ENCODE results near the gene DDX24. TPM values are rescaled to one million over a fixed set of nuclear protein-coding genes. Genes with fewer than 3 reads are reported as not detected.

The DDX24 gene
- total and polyA plus RNA-seq, 7 experiments from 2014 or later = 190 to 438 (median 320) TPM

DNA sequence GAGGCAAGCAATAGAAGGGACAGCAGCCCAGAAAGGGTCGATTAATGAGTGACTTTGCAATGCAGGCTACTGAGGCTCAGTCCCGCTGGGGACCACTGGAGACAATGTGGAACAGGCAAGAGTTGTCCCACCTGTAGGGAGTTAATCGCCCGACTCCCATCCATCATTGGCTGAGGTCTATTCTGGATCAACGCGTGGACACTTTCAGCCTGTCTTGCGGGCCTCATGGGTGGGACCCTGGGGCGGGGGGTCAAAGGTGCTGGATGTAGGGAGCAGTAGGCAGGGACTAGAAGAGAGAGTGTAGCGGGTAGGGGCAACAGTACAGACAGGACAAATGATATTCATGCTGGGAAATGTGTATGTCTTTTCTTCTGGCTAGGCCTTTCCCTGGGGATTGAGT is 42.3 kb upstream of the DDX24 start:
- DNase-seq = no peak
- ChIA-PET CTCF (no interaction called here), POLR2A (no interaction called here)
- Histone ChIP-seq H3K9me3 (ENCODE audit: control insufficient read depth in 2 of 3, low read length in 3 of 3) (peaks cover 0 to 24% (median 5%) of the 10 kb centered on the region in 3 experiments), H3K27ac (ENCODE audit: low read depth, low read length) (no peak overlapping the region), H3K4me1 (ENCODE audit: control insufficient read depth in 2 of 2, insufficient read depth in 2 of 2, low read length in 2 of 2) (peaks cover 0 to 4% of the 10 kb centered on the region in 2 donors), H3K27me3 (ENCODE audit: control insufficient read depth in 2 of 2, insufficient read depth in 2 of 2, low read length in 2 of 2) (no peaks in the 10 kb centered on the region), H3K4me3 (ENCODE audit: low read length) (no peak overlapping the region), H3K36me3 (ENCODE audit: control insufficient read depth in 2 of 3, insufficient read depth in 3 of 3, low read length in 3 of 3) (no peaks in the 10 kb centered on the region)
- Mint-ChIP-seq H3K4me3 (no peak overlapping the region), H3K9me3 (peaks cover 5 to 42% (median 23%) of the 10 kb centered on the region in 11 donors), H3K36me3 (peaks cover 0 to 17% (median 10%) of the 10 kb centered on the region in 5 donors), H3K4me1 (peaks cover 0 to 6% (median 0%) of the 10 kb centered on the region in 7 donors), H3K27ac (no peak overlapping the region), H3K27me3 (peaks cover 6 to 14% (median 9%) of the 10 kb centered on the region in 5 donors)
- intact Hi-C loops (cut with micrococcal nuclease) = no loop called here
- ATAC-seq = no peak

DNA sequence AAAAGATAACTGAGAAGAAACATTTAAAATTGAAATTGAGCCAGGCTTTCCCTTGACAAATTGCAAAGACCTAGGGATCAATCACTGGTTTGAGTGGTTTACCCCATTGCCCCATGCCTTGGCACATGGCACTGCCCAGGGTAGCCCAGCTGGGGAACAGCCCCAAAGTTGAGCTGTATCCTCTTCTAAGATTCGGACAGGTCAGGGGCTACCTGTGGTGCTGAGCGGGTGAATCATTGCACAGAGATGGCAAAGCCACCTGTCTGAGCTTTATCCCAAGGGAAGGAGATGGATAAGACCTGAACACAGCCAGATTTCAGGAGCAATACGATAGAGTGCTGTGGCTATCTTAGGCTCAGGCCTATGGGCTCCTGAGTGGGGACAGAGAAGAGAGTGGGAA is 41.4 kb upstream of the DDX24 start:
- no peak overlapping the region for H3K4me3 ChIP-seq (ENCODE audit: low read length)
- intact Hi-C loops (cut with micrococcal nuclease) = no loop called here
- peaks cover 0 to 4% (median 0%) of the 10 kb centered on the region in 7 donors for H3K4me1 Mint-ChIP-seq
- DNase-seq (peak in 1 of 9 donors; percentile 8), ATAC-seq (no peak)
- H3K27me3 ChIP-seq (ENCODE audit: control insufficient read depth in 2 of 2, insufficient read depth in 2 of 2, low read length in 2 of 2) = no peaks in the 10 kb centered on the region
- ChIA-PET POLR2A (no interaction called here), CTCF (interaction anchor here (1.3 kb wide), 1 partner anchor 10 kb away, joined by 3 read pairs; no protein-coding TSS in a partner anchor)
- H3K9me3 Mint-ChIP-seq = peaks cover 5 to 42% (median 23%) of the 10 kb centered on the region in 11 donors
- H3K36me3 Mint-ChIP-seq = peaks cover 0 to 17% (median 10%) of the 10 kb centered on the region in 5 donors
- no peak overlapping the region for H3K27ac ChIP-seq (ENCODE audit: low read depth, low read length)
- H3K27ac Mint-ChIP-seq = no peak overlapping the region
- no peaks in the 10 kb centered on the region for H3K36me3 ChIP-seq (ENCODE audit: control insufficient read depth in 2 of 3, insufficient read depth in 3 of 3, low read length in 3 of 3)
- H3K27me3 Mint-ChIP-seq = peaks cover 9 to 19% (median 15%) of the 10 kb centered on the region in 5 donors
- H3K4me3 Mint-ChIP-seq = no peak overlapping the region
- no peaks in the 10 kb centered on the region for H3K4me1 ChIP-seq (ENCODE audit: control insufficient read depth in 2 of 2, insufficient read depth in 2 of 2, low read length in 2 of 2)
- H3K9me3 ChIP-seq (ENCODE audit: control insufficient read depth in 2 of 3, low read length in 3 of 3) = peaks cover 0 to 24% (median 5%) of the 10 kb centered on the region in 3 experiments

DNA sequence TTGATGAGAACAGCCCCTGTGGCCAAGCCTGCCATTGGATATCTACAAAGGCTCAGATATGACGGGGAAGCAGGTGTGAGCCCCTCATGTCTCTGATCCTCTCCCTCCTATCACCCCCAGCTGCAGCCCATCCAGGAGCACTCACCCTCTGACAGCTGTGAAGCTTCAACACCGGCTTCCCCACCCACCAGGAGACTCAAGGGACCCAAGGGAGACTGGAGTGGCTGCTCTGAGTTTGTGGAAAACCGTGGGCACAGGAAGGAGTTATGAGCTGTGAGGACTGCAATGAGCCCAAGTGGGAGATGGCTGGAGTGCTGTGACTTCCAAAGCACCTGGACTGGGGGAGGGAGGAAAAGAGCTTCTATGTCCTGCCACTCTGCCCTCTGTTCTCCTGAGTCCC is 40.5 kb upstream of the DDX24 start:
- Histone ChIP-seq H3K27me3 (ENCODE audit: control insufficient read depth in 2 of 2, insufficient read depth in 2 of 2, low read length in 2 of 2) (no peaks in the 10 kb centered on the region), H3K4me1 (ENCODE audit: control insufficient read depth in 2 of 2, insufficient read depth in 2 of 2, low read length in 2 of 2) (no peaks in the 10 kb centered on the region), H3K9me3 (ENCODE audit: control insufficient read depth in 2 of 3, low read length in 3 of 3) (peaks cover 0 to 24% (median 5%) of the 10 kb centered on the region in 3 experiments), H3K36me3 (ENCODE audit: control insufficient read depth in 2 of 3, insufficient read depth in 3 of 3, low read length in 3 of 3) (no peaks in the 10 kb centered on the region), H3K4me3 (ENCODE audit: low read length) (no peak overlapping the region), H3K27ac (ENCODE audit: low read depth, low read length) (no peak overlapping the region)
- DNase-seq (peak in 1 of 9 donors; percentile 12), ATAC-seq (no peak)
- CTCF ChIA-PET = interaction anchor here (1.3 kb wide), 1 partner anchor 11 kb away, joined by 3 read pairs; no protein-coding TSS in a partner anchor
- peaks cover 0 to 17% (median 10%) of the 10 kb centered on the region in 5 donors for H3K36me3 Mint-ChIP-seq
- intact Hi-C loops (cut with micrococcal nuclease) = no loop called here
- H3K4me3 Mint-ChIP-seq = no peak overlapping the region
- H3K27me3 Mint-ChIP-seq = peaks cover 17 to 27% (median 20%) of the 10 kb centered on the region in 5 donors
- H3K27ac Mint-ChIP-seq = no peak overlapping the region
- POLR2A ChIA-PET = no interaction called here
- peaks cover 0 to 4% (median 0%) of the 10 kb centered on the region in 7 donors for H3K4me1 Mint-ChIP-seq
- H3K9me3 Mint-ChIP-seq = peaks cover 5 to 42% (median 23%) of the 10 kb centered on the region in 11 donors

DNA sequence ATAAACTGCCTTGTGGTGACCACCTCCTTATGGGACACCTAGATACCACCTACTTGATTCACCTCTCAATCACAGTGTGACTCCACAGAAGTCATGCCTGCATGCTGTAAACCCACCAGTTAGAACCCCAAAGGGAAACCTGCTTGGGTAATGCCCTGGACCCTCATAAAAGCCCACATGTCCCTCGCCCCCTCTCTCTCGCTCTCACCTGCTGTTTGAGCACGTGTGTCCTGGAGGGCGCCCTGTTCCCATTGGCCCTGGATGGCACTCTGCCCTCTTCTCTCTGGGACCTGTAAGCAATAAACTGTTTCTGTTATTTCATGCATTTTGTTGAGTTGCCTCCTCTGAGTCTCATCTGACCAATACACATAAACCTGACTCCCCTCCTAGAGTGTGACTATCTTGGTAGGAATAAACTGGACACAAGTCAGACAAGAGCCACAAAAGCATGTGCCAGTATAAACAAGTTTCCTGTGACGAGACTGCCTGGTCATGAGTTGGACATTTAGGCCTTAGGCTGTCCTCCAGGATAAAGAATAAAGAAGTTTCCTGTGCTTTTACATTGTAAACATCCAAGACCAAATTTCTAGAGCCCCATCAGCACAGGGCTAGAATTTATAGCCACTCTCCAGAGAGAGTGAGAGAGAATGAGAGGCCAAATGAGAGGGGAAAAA is 39.8 kb upstream of the DDX24 start:
- Histone ChIP-seq H3K36me3 (ENCODE audit: control insufficient read depth in 2 of 3, insufficient read depth in 3 of 3, low read length in 3 of 3) (no peaks in the 10 kb centered on the region), H3K27me3 (ENCODE audit: control insufficient read depth in 2 of 2, insufficient read depth in 2 of 2, low read length in 2 of 2) (no peaks in the 10 kb centered on the region), H3K9me3 (ENCODE audit: control insufficient read depth in 2 of 3, low read length in 3 of 3) (peaks cover 0 to 24% (median 5%) of the 10 kb centered on the region in 3 experiments), H3K4me3 (ENCODE audit: low read length) (no peak overlapping the region), H3K27ac (ENCODE audit: low read depth, low read length) (no peak overlapping the region), H3K4me1 (ENCODE audit: control insufficient read depth in 2 of 2, insufficient read depth in 2 of 2, low read length in 2 of 2) (no peaks in the 10 kb centered on the region)
- intact Hi-C loops (cut with micrococcal nuclease) = no loop called here
- ATAC-seq (no peak), DNase-seq (no peak)
- Mint-ChIP-seq H3K4me3 (no peak overlapping the region), H3K27ac (no peak overlapping the region), H3K4me1 (peaks cover 0 to 4% (median 0%) of the 10 kb centered on the region in 7 donors), H3K27me3 (peaks cover 18 to 33% (median 24%) of the 10 kb centered on the region in 5 donors), H3K36me3 (peaks cover 0 to 17% (median 10%) of the 10 kb centered on the region in 5 donors), H3K9me3 (peaks cover 5 to 42% (median 23%) of the 10 kb centered on the region in 11 donors)
- ChIA-PET CTCF (no interaction called here), POLR2A (no interaction called here)

DNA sequence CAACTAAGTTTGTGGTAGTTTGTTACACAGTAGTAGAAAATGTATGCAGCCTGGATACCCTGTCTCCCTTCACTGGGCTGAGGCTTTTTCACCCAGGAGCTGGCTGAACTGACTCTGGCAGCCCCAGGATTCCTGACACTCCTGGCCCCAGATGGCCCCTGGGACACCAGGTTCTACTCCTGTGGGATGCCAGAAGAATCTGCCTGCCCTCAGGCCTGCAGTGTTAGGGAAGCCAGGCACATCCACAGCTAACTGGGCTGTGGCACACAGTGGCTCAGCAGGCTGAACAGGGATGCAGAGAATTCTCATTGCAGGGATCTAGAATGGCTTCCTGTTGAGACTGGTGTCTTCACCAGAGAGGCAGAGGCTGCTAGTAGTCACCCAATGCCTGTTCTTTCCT is 38.1 kb upstream of the DDX24 start:
- Histone ChIP-seq H3K36me3 (ENCODE audit: control insufficient read depth in 2 of 3, insufficient read depth in 3 of 3, low read length in 3 of 3) (no peaks in the 10 kb centered on the region), H3K9me3 (ENCODE audit: control insufficient read depth in 2 of 3, low read length in 3 of 3) (peaks cover 0 to 24% (median 5%) of the 10 kb centered on the region in 3 experiments), H3K27me3 (ENCODE audit: control insufficient read depth in 2 of 2, insufficient read depth in 2 of 2, low read length in 2 of 2) (no peaks in the 10 kb centered on the region), H3K4me3 (ENCODE audit: low read length) (no peak overlapping the region), H3K27ac (ENCODE audit: low read depth, low read length) (no peak overlapping the region), H3K4me1 (ENCODE audit: control insufficient read depth in 2 of 2, insufficient read depth in 2 of 2, low read length in 2 of 2) (no peaks in the 10 kb centered on the region)
- CTCF ChIA-PET = no interaction called here
- Mint-ChIP-seq H3K36me3 (peaks cover 0 to 17% (median 10%) of the 10 kb centered on the region in 5 donors), H3K27ac (no peak overlapping the region), H3K4me1 (peaks cover 0 to 20% (median 0%) of the 10 kb centered on the region in 7 donors), H3K4me3 (no peak overlapping the region), H3K27me3 (peaks cover 21 to 38% (median 29%) of the 10 kb centered on the region in 5 donors), H3K9me3 (peaks cover 5 to 42% (median 23%) of the 10 kb centered on the region in 11 donors)
- POLR2A ChIA-PET = no interaction called here
- DNase-seq (no peak), ATAC-seq (no peak)
- intact Hi-C loops (cut with micrococcal nuclease) = no loop called here

DNA sequence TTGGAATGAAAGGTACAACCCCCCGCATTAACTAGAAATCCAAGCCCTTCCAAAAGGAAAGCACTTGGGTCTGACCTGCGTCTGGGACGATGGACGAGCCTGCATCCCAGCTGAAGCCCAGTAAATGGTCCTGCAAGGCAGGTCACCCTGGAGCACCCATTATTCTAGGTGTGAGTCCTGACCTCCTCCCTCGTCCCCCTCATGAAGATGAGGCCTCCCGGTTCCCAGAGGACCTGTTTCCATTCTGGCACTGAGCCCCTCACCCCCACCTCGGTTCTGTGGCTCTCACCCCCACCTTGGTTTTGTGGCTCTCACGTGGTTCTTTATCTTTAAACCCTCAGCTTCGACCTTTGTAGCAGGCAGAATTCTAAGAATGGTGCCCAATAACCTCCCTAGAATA is 36.9 kb upstream of the DDX24 start:
- Mint-ChIP-seq H3K27me3 (peaks cover 21 to 38% (median 29%) of the 10 kb centered on the region in 5 donors), H3K4me1 (peaks cover 0 to 26% (median 0%) of the 10 kb centered on the region in 7 donors), H3K27ac (no peak overlapping the region), H3K36me3 (peaks cover 0 to 17% (median 10%) of the 10 kb centered on the region in 5 donors), H3K4me3 (no peak overlapping the region), H3K9me3 (peaks cover 5 to 38% (median 23%) of the 10 kb centered on the region in 11 donors)
- no peaks in the 10 kb centered on the region for H3K4me1 ChIP-seq (ENCODE audit: control insufficient read depth in 2 of 2, insufficient read depth in 2 of 2, low read length in 2 of 2)
- CTCF ChIA-PET = interaction anchor here (0.8 kb wide), 1 partner anchor 19 kb away, joined by 3 read pairs; no protein-coding TSS in a partner anchor
- H3K9me3 ChIP-seq (ENCODE audit: control insufficient read depth in 2 of 3, low read length in 3 of 3) = peaks cover 0 to 24% (median 5%) of the 10 kb centered on the region in 3 experiments
- POLR2A ChIA-PET = no interaction called here
- ATAC-seq = no peak
- no peak overlapping the region for H3K4me3 ChIP-seq (ENCODE audit: low read length)
- intact Hi-C loops (cut with micrococcal nuclease) = no loop called here
- H3K27ac ChIP-seq (ENCODE audit: low read depth, low read length) = no peak overlapping the region
- H3K36me3 ChIP-seq (ENCODE audit: control insufficient read depth in 2 of 3, insufficient read depth in 3 of 3, low read length in 3 of 3) = no peaks in the 10 kb centered on the region
- H3K27me3 ChIP-seq (ENCODE audit: control insufficient read depth in 2 of 2, insufficient read depth in 2 of 2, low read length in 2 of 2) = no peaks in the 10 kb centered on the region
- DNase-seq = no peak

Data from naive thymus-derived CD4-positive, alpha-beta T cell (primary cell).